GM18498 (cell line): ENCODE results near the gene VANGL2.
A peak's percentile ranks its signal among the peaks of the same experiment; 100 is the strongest.

ENCODE experiments used
- ATAC-seq: cut with Tn5 transposase; IDR thresholded peaks from one replicate; pipeline ENCODE4 v1.9.1; 2021; ENCODE audit warnings: mild to moderate bottlenecking, moderate library complexity; ENCODE audit not compliant: unreplicated experiment

VANGL2 gene

DNA sequence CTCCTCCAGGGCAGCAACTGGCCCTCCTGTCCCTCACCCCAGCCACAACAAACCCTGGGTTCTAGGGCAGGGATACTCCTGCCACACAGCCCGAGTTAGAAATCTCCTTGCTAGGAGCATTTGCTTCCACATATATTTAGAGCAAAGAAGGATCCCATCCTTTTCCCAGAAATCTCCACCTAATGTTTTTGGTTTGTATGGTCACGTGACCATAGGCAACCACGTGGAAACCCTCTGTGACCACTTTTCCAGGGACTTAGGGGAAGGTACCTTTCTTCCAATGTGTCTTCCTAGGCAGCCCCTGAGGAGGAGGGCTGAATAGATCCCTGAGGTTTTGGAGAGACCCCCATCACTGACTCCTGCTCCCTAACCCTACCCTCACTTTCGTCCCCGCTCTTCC lies 25.5 kb downstream of the VANGL2 start:
- ATAC-seq, result no peak

DNA sequence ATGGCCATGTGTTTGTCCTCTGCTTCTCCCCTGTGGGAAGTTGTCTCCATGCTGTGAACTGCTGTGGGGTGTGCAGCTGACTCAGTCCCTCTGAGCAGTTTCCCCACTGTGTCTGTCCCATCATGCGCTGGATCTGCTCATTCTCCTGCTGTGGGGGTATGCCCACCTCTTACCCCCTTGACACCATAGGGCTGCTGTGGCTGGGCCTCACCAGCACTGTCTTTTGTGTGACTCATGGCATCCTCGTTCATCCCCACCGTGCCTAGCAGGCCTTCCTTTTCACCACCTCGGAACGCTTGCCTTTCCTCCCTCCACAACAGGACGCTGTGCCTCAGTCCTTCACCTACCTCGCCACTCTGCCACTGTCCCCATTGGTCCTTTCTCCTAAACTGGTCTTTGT lies 27.3 kb downstream of the VANGL2 start:
- ATAC-seq, result no peak

DNA sequence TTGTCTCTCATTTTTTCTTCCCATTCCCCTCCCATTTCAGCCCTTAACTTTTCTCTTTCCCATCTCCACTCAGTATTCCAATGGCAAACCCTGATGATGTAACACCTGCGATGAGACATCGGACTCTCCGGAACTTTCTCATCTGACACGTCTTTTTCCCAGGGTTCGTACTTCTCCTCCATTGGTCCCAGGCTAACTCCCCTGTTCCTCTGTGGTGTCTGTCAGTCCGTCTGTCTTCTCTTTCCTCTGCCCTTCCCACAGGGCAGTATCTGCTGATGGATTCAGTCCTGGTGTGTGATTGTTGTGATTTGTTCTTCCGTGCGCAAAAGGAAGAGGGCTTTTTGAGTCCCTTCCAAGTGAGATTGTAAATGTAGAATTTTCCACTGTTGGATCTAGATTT lies 27.7 kb downstream of the VANGL2 start:
- ATAC-seq, result no peak

DNA sequence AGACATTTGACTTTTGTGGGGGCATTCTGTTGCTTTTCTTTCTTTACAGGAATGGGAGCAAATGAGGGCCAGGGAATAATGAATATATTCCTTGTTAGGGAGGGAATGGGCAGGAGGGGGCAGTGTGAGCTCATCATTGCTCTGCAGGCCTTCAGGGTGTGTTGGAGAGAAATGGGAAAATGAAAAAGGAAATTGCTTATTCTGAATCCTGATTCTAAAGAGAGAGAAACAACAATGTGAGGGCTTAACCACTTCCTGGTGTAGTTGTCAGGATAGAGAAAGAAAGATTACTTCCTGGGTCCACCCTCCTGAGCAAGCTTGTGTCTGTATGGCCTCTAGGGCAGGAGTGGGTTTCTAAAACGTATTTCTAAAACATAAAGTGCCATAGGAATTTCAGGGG lies 28.3 kb downstream of the VANGL2 start:
- peak; percentile 26 for ATAC-seq

DNA sequence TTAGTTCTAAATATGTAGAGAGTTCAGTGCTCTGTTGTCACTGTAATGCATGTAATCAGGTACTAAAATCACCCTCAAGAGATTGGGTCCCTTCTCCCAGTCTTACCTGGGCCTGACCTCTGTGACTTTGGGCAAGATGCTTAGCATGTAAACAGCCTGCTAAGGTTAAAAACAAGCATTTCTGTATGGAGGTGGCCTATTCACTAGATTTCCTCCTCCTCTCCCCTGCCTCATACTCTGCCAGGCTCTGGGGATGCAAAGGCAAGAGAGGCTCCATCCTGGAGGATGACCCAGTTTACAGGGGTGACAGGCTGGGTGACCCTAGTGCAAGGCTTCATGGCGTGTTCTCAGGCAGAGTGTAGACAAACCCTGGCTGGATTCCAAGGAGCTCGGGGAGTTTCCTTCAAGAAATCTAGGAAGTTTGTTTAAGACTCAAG lies 28.8 kb downstream of the VANGL2 start:
- ATAC-seq, result peak; percentile 23

DNA sequence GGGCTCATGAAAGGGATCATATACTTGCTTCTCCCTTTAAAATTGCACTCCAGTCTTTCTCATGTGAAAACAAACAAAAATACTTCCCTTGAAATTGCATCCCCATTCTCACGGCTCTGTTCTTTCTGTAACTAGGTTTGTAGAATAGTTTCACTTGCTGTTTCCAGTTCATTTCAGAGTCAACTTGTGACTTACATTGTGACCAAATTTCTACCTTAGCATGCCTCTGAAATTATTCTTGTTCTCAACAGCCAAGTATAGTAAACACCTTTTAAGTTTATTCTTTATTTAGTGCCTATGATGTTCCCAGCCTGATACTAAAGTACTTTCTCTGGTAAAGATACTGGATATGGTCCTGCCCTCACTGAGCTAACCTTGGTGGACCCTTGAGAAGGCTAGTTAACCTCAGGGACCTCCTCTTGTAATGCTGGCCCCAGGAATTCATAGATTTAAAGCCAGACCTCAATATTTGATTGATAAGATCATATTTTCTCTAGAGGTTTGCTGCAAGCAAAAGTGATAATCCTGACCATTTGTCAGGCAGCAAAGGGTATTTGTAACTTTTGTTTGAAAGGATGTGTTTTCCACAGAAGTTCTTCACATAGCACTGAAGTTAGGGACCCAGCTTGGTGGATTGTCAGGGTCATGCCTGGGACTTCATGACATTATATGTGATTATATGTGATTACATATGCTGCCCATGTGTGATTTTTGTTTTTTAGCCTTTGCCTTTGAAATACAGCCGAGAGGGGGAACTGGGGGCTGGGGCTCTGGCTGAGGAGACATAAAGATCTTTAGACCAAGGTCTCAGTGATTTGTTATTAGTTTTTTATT lies 29.6 kb downstream of the VANGL2 start:
- peak; percentile 42 for ATAC-seq

DNA sequence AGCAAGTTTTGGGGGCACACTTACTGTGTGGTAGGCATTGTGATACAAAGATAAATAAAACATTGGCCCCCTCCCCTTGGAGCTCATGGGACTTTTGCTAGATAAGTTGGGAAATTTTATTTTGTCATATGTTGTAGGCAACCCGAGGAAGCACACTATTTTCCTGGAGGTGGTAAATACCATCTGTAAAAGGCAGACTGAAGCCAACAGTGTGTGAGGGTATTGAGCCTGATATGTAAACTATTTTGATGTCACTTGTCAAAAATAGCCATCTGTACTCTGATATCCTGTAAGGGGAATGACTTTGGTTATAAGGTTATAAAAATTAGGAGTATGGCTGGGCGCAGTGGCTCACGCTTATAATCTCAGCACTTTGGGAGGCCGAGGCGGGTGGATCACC lies 30.6 kb downstream of the VANGL2 start:
- ATAC-seq, result no peak

DNA sequence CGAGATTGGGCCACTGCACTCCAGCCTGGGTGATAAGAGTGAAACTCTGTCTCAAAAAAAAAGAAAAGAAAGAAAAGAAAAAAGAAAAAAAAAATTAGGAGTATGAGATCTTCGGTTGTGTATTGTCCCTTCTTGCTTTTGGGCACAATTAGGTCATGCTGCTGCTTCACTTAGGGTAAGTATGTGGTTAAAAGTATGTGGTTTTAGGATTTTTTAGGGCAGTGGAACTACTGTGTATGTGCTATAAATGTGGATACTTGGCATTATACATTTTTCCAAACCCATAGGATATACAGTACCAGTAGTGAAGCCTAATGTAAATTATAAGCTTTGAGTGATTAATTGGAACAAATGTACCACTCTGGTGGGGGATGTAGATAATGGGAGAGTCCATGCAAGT lies 31.2 kb downstream of the VANGL2 start:
- ATAC-seq, result no peak

DNA sequence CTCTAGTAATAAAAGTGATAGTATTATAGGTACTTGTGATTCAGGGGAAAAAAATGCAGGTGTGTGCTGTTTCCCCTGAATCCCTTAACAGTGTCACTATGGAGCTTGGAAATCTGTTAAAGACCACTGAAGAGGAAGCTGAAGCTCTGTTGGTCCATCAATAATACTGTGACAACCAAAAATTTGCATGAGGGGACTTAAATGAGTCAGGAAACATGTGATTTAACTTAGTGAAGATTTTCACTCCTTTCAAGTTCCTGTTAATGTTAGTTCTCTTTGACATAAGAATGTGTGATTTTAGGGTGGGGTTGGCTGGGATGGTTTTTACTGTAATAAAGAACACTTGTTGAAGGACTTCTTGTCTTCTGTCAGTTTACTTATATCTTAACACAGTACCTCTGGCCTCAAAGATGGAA lies 32.0 kb downstream of the VANGL2 start:
- peak; percentile 55 for ATAC-seq

DNA sequence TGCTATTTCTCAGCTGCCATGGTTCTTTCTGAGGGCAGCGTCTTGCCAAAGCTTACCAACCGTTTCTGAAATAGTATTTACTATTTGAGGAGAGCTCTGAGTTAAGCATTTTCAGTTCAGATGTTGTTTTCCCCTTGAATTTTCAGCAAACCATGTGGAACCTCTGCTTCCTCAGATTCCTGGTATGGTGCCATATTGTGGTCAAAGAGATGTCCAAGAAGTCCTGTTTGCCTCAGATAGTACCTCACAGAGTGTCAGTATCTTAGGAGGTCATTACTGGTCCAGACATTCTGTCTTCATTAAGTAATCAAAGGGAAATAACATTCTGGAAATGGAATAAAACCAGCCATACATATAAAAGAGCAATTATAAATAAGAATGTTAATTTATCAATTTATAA lies 36.6 kb downstream of the VANGL2 start:
- ATAC-seq, result no peak

DNA sequence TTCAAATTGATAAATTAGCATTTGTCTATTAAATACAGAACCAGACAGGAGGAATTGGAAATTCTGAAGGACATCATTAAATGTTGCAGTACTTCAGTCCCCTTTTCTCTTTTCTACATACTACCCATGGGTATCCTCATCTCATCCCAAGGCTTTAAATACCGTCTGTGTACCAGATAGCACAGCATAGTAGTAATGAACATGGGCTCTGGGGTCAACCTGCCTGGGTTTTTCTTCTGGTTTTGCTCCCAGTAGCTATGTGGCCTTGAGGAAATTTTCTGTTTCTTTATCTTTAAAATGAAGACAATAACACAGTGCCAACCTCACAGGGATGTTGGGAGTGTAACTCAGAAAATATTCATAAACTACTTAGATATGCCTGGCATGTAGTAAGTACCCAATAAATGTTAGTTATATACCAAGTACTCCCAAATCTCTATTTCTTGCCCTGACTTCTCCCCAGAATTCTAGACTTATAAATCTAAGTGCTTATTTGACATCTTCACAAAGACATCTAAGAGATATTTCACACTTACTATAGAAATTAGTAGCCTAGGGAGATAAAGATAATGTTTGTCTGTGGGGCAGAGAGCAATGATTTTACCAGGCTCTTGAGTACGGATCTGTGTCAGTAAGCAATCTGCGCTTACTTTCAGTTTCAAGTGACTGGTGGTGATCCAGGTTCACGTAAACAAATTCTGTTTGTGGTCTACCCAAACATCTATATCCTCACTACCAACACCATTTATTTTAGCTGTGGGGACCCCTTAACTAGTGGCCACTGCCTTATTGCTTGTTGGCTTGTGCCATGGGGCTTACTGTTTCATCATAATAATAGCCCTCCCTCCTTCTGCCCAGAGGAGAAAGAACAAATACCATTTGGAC lies 37.3 kb downstream of the VANGL2 start:
- peak; percentile 81 for ATAC-seq

DNA sequence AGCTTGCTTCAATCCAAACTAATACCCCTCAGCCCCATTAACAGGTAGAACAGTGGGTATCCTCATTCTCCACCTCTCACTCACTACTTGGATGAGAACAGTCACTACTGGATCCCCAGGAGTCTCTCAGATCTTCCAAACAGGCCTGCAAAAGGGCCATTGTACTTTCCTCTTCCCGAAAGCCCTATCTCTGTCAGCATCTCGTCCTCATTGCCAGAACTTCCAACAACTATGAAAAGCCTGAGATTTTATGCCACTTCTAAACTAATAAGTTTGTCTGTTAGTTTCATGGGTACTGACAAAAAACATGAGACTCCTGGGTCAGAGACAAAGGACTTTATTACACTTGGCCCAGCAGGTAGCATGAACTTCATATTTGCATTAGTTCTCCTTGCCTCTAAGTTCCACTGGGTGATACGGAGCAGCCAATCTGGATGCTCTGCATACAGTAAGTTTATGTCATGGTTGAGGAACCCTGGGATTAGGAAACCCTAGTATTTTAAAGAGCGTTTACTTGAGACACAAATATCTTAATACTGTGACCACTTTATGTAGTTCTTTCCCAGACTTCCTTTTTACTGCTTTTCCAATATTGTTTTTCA lies 38.1 kb downstream of the VANGL2 start:
- peak; percentile 22 for ATAC-seq

DNA sequence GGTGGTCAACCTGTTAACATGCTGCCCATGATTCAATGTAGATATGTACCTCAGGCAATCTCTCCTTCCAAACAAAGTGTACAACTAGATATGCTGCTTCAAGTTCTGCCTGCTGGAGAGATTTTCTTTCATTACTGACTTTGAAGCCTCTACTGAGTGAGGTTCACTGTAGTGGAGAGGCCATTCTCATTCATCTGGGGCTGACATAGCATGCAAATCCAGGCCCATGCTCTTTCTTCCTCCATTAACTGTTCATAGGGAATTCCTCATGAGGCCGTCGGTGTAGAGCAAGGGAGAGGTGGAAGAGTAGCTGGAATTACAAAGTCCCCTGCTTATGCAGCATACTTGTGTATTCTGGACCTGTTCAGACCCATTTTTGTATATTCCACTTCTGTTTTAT lies 38.6 kb downstream of the VANGL2 start:
- ATAC-seq, result no peak

DNA sequence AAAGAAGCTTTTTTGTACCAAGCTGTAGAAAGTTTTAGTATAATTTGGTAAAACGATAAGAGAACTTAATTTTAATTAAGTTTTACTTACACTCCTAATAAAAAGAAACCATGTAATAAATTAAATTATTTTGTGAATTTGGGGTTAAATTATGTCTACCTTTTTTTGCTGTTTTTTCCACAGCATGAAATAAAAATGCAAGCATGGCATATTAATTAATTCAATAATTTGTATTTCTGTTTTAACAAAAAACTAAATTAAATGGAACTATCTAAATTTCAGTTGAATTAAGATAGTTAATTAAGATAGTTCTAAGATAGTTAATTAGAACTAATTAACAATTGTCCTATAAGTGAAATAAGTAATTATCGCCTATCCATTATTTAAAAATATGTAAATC lies 39.4 kb downstream of the VANGL2 start:
- ATAC-seq, result no peak

DNA sequence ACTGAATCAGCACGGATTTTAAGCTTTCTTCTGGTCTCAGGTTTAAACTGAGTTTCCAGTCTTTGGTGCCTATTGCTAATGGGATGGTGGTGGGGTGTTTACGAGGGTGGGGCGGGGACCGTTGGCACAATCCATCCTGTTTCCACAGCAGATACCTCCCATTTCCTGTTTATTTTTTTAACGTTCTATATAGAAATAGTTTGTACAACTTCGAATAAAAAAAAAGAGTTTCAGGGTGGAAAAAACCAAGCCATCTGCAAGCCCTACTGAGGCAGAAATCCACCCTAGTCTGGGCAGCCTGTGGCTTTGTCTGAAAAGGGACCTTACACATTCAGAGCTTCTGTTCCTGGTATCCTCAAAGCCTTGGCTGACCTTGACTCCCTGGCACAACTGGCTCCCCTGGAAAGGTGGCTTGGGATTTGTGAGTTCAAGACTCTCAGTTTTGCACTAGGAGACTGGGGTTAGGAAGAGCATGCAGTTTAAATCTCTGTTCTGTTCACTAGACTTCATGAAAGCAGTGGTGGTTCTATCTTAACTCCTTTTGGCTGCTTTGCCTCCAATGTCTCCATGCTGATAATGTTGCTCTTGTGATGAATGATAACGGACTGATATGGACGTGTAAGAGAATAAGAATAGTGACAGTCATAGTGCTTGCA lies 46.7 kb downstream of the VANGL2 start:
- ATAC-seq, result no peak

DNA sequence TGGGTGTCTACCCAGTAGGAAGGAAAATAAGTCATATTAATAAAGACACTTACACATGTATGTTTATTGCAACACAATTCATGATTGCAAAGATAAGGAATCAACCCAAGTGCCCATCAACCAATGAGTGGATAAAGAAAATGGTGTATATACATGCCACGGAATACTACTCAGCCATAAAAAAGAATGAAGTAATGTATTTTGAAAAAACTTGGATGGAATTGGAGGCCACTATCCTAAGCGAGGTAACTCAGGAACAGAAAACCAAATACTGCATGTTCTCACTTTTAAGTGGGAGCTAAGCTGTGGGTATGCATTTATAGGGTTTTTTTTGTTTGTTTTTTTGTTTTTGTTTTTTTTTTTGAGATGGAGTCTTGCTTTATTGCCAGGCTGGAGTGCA lies 49.1 kb downstream of the VANGL2 start:
- no peak for ATAC-seq

DNA sequence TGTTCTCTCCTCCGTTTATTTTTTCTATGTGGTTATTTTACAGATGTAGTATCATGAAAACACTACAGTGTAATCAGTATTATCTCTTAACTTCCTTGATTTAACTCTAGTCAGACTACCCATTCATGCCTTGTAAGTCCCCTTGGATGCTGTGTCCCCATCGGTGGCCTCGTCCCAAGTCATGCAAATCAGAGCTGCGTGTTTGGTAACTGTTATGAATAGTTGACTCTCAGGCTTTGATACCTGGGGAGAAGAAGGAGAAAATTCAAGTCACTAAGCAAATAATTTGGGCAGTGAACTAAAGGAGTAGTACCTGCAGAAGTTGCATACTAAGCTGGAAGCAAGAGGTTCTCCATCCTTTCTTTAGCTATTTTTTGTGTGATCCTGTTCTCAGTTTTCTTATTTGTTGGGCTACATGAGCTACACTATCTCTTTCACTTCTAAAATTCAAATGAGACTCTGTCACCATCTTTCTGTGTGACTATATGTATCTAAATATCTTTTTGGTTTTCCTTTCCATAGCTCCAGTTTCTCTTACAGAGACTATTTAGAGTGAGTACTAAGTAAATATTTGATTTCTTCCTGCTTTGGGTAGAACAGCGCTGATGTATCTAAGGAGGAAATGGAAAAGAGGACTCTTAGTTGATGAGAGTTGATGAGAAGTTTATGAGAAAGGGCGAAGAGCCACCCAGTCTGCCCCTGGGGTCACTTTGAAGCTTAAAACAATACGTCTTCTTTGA lies 50.9 kb downstream of the VANGL2 start:
- peak; percentile 64 for ATAC-seq

DNA sequence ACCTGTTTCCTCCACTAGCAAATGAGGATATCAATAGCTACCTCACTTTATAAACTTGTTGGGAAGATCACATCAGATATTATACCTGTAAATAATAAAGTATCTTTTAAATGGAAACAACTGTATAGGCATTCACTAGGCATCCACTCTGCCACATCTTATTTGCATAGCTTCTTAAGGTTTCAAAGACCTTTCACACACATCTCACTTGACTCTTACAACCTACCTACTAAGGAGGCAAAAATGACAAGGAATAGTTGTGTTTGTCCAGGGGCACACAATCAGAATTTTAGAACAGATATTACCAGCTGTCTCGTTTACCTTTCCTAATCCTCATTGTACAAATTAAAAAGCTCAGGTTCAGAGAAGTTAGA lies 51.5 kb downstream of the VANGL2 start:
- peak; percentile 51 for ATAC-seq

DNA sequence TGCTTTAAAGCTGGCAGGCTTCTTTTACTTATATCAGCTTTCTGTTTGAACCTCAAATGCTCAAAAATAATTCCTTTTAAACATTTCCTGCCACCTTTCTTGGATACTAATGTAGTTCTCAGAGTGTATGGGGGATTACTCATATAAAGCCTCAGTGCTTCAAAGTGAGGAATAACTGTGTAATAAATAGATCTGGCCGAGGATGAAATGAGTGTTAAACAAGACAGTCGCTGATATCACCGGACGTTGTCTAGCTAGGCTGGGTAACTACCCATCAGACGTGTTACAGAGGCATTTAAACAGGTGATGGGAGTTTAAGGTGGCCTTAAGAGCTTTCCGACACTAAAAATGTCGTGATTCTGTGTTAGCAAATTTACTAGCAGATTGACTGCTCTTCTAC lies 53.1 kb downstream of the VANGL2 start:
- peak; percentile 45 for ATAC-seq

DNA sequence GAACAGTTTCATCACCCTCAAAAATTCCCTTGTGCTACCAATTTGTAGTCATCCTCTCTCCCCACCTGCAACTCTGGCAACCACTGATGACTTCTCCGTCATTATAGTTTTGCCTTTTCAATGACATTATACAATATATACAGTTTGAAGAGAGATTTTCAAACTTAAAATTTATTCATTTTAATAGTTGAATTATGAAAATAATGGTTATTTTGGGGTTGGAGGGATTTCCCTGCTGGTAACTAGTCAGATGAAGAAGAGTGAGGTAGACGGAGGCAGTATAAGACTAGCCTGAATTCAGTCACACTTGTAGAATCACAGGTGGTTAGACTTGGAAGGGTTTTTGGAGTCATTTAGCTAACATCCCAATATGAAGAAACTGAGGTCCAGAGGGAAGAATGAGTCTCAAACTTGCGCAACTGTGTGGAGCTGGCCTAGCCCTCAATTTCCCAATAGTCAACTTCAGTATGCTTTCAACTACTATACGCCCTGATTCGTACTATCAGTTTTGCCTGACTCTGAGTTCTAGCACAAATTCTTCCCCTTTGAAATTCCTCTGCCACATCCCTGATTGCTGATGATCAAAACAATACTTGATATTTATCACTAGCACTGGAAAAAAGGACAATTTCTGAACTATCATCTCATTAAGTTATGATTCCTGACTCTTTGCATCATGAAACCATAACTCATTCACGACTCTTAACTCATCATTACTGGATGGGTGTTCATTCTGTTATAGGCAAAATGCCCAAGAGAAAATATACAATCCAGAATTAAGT lies 54.2 kb downstream of the VANGL2 start:
- ATAC-seq, result no peak
